HG03460 (cell line): ENCODE results near the gene C12orf54.
"Not testable (repeated sequence)": the region's sequence is repeated elsewhere in the genome, so short reads cannot be mapped to it uniquely, and the experiment has no call there.

ENCODE experiments used
- ATAC-seq: cut with Tn5 transposase; IDR thresholded peaks from one replicate; pipeline ENCODE4 v1.9.1; 2021; ENCODE audit not compliant: unreplicated experiment

C12orf54 gene

GRCh38 chr12:48482198-48482597 is at the start of gene C12orf54:
Gene C12orf54, plus strand, starts transcription at chr12:48482498. Its CDS starts 799 bp downstream, at chr12:48483297.
- ATAC-seq: no peak

DNA sequence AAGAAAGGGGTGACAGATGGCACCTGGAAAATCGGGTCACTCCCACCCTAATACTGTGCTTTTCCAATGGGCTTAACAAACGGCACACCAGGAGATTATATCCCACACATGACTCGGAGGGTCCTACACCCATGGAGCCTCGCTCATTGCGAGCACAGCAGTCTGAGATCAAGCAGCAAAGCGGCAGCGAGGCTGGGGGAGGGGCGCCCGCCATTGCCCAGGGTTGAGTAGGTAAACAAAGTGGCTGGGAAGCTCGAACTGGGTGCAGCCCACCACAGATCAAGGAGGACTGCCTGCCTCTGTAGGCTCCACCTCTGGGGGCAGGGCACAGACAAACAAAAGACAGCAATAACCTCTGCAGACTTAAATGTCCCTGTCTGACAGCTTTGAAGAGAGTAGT is 48.3 kb upstream of the C12orf54 start:
- ATAC-seq: not testable (repeated sequence)

DNA sequence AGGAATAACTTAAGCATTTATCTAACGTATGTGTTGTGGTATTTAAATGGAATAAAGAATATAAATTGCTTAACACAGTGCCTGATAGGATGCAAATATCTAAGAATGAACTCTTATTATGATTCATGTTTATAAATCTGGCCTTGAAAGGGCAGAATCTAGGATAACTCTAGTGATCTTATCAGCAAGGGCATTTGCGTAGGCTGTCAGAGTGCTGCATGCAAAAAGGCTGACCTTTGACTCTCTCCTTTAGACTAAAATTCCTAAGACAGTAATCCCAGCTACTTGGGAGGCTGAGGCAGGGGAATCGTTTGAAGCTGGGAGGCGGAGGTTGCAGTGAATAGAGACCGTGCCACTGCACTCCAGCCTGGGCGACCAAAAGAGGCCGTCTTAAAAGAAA is 41.2 kb upstream of the C12orf54 start:
- no peak for ATAC-seq

DNA sequence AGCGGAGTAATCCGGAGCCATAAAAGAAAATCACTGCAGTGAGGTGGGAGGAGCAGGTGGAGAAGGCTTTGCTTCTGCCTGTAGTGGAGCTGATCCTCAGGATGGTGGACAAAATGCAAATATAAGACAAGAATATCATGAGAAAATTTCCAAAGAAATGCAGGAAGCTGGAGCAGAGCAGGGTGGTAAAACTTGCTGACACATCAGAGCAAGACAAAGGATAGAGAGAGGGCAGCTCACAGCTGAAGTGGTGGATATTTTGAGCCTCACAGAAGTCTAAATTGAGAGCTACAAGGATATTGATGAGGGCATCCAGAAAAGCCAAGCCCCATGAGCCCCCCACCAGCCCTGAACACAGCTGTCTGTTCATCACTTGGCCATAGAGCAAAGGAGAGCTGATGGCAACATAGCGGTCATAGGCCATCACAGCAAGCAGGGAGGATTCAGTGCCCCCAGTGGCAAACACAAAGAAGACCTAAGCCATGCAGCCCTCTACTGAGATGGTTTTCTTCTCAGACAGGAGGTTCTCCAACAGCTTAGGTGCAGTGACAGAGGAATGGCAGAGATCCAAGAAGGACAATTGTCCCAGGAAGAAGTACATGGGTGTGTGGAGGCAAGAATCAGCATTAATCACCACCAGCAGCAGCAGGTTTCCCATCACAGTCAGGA is 40.0 kb upstream of the C12orf54 start:
- ATAC-seq: no peak

DNA sequence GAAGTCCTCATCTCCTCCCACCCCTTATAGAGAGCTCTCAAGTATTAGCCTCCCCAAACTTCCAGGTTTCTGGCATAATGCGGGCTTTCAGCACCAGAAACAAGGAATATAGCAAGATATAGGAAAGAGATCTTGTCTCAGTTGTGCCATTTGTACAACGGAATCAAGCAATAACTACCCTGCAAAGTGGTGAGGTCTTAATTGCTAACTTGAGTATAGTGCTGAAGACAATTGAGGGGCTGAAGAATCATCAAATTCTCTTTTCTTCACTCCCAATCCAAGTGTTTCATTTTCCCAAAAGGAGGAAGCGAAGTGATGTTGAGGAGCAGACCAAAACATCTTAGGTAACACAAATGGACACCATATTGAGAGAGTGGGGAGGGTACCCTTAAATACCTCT is 36.8 kb upstream of the C12orf54 start:
- no peak for ATAC-seq

- ATAC-seq: no peak
These were observed 36.0 kb upstream of the C12orf54 start for GRCh38 chr12:48446161-48446776.

DNA sequence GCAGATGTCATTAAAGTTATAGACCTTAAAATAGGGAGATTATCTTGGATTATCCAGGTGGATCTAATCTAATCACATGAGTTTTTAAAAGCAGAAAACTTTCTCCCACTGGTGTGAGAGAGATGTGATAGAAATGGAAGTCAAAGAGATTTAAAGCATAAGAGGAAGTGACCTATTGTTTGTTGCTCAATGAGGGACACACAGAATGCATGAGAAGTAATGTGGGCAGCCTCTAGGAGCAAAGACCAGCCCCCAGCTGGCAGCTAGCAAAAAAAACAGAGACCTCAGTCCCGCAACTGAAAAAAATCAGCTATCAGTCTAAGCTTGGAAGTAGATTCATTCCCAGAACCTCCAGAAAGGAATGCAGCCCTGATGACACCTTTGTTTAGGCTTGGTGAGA is 34.5 kb upstream of the C12orf54 start:
- ATAC-seq: no peak

DNA sequence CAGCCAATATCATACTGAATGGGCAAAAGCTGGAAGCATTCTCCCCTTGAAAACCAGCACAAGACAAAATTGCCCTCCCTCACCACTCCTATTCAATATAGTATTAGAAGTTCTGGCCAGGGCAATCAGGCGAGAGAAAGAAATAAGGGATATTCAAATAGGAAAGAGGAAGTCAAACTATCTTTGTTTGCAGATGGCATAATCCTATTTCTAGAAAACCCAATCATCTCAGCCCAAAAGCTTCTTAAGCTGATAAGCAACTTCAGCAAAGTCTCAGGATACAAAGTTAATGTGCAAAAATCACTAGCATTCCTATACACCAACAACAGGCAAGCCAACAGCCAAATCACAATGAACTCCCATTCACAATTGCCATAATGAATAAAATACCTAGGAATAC is 30.9 kb upstream of the C12orf54 start:
- ATAC-seq: no peak

GRCh38 chr12:48452961-48453360 is 29.3 kb upstream of the C12orf54 start:
- ATAC-seq: not testable (repeated sequence)

- ATAC-seq: no peak
These were observed 27.6 kb upstream of the C12orf54 start for GRCh38 chr12:48454667-48455066.

DNA sequence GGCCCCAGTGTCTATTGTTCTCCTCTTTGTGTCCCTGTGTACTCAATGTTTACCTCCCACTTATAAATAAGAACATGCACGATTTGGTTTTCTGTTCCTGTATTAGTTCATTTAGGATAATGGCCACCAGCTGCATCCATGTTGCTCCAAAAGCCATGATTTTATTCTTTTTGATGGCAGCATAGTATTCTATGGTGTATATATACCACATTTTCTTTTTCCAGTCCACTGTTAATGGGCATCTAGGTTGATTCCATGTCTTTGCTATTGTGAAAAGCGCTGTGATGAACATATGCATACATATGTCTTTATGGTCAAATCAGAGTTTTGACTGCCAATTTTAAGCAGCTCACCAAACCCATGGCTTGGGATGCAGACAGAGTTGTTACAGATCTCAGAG is 27.2 kb upstream of the C12orf54 start:
- ATAC-seq: no peak

- ATAC-seq: no peak
These were observed 23.0 kb upstream of the C12orf54 start for GRCh38 chr12:48459259-48459658.

- not testable (repeated sequence) for ATAC-seq
These were observed 13.3 kb upstream of the C12orf54 start for GRCh38 chr12:48469027-48469426.

DNA sequence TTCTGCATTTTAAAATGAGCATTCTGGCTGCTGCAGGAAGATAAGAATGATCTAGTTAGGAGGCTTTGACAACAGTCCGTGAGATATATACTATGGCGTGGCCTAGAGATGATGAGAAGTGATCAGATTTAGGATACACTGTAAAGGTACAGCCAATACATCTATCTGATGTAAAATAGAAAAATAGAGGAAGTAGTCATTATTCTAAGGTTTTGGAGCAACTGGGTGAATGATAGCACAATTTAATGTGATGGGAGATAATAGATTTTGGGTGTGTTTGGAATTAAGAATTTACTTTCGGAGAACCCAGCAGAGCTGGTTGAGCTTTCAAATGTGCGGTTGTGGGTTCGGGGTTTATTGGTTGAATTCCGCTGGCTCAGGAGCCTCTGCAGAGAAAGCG is 10.0 kb upstream of the C12orf54 start, which contains the start of gene ANP32D:
ANP32D (plus strand) TSS at position 301 of the 400 bp plus-strand sequence. CDS start 106 bp downstream, outside the sequence.
- ATAC-seq: no peak

GRCh38 chr12:48473061-48473460 is 9.2 kb upstream of the C12orf54 start:
- no peak for ATAC-seq

- ATAC-seq: not testable (repeated sequence)
These were observed 7.8 kb upstream of the C12orf54 start for GRCh38 chr12:48474497-48474896.

GRCh38 chr12:48482930-48483329 is 632 bp downstream of the C12orf54 start:
- ATAC-seq: no peak

DNA sequence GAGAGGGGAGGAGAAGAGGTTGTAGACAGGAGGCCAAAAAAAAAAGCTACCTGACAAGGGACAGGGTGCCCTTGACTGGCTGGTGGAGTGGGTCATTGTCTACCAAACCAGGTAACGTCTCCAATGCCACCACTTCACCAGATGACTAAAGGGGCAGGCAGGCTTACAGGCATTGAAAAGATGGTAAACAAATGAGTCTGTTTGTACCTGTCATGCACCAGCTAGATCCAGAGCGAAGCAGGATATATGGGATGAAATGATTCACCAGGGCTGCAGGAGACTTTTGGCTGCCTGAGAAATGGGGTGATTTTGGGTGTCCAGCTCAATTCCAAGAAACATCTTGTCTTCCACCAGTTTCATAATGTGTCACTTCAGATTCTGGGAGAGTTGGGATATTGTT is 4.0 kb downstream of the C12orf54 start:
- no peak for ATAC-seq

GRCh38 chr12:48486679-48487078 is 4.4 kb downstream of the C12orf54 start:
- no peak for ATAC-seq

DNA sequence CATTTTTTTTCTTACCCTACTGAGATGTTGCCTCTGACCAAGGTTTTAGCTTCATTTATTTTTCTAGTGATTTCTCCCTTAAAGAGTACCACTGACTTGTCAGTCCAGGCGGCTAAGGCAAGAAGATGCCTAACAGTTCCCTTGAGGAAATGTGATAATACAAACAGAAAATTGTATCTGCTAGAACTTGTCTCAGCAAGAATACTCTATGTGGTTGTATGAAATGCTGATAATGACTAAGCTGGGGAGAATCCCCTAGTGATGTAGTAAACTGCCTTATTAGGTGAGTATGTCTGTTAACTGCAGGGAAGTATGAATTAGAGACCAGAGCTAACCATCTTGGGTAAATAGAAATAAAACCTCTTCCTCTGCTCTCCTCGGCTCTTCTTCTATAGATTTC is 6.7 kb downstream of the C12orf54 start:
- peak; percentile 95 for ATAC-seq

- ATAC-seq: not testable (repeated sequence)
These were observed 7.2 kb downstream of the C12orf54 start for GRCh38 chr12:48489456-48489855.

- ATAC-seq: not testable (repeated sequence)
These were observed 18.0 kb downstream of the C12orf54 start for GRCh38 chr12:48500281-48500680.

DNA sequence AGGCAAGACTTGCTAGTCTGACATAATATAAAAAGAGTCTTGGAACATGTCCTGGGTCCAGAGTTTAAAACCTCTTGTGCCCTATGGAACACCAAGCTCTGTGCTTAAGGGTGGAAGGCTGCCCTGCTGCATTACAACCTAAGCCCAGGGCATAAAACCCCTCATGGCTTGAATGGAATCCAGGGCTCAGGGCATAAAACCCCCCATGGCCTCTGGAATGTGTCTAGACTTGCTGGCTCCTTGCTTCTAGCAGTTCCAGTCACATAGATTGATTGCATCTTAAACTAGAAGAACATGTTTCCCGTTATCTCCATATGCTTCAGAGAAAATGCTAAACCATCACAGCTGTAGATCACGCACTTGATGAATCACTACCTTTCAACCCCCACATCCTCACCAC is 24.5 kb downstream of the C12orf54 start:
- ATAC-seq: not testable (repeated sequence)
